Stomach smooth muscle (tissue), 2 donors: ENCODE measurements around the gene MCRIP2.

Experiments
- H3K27ac ChIP-seq: one replicate; pipeline ENCODE4 v1.7.0; 2013; ENCODE audit warnings: mild to moderate bottlenecking, low read length, inconsistent platforms
- H3K27me3 ChIP-seq, 2 donors: one replicate each; pipeline ENCODE4 v1.7.0; 2013; ENCODE audit warnings: low read length in 2 of 2; ENCODE audit not compliant: insufficient read depth in 2 of 2, control insufficient read depth in 1 of 2
- H3K36me3 ChIP-seq, 2 donors: one replicate each; pipeline ENCODE4 v1.7.0; 2013; ENCODE audit warnings: low read length in 2 of 2; ENCODE audit not compliant: control insufficient read depth in 2 of 2, insufficient read depth in 2 of 2
- H3K4me1 ChIP-seq: one replicate; pipeline ENCODE4 v1.7.0; 2013; ENCODE audit warnings: low read length; ENCODE audit not compliant: control insufficient read depth, insufficient read depth
- H3K4me3 ChIP-seq, 2 donors: one replicate each; pipeline ENCODE4 v1.7.0; 2013; ENCODE audit warnings: low read length in 2 of 2
- H3K9ac ChIP-seq, 2 donors: one replicate each; pipeline ENCODE4 v1.7.0; 2013; ENCODE audit warnings: low read length in 2 of 2, mild to moderate bottlenecking in 1 of 2
- H3K9me3 ChIP-seq, 2 donors: one replicate each; pipeline ENCODE4 v1.7.0; 2013; ENCODE audit warnings: low read length in 2 of 2; ENCODE audit not compliant: control insufficient read depth in 2 of 2
- donor health status: healthy.
- donor health status: Pancreatic carcinoma.

The MCRIP2 gene

GRCh38 chr16:673399-673991, 31.9 kb downstream of the MCRIP2 start:
- Histone ChIP-seq H3K27me3 (peaks cover 0 to 4% of the 10 kb centered on the region in 2 donors), H3K4me3 (no peak overlapping the region), H3K9me3 (no peaks in the 10 kb centered on the region), H3K36me3 (peaks cover 13 to 20% of the 10 kb centered on the region in 2 donors), H3K4me1 (peaks cover 27% of the 10 kb centered on the region), H3K9ac (no peak overlapping the region), H3K27ac (no peak overlapping the region)

GRCh38 chr16:674214-674881, 32.7 kb downstream of the MCRIP2 start:
- Histone ChIP-seq H3K36me3 (peaks cover 13 to 20% of the 10 kb centered on the region in 2 donors), H3K4me3 (no peak overlapping the region), H3K27me3 (peaks cover 0 to 4% of the 10 kb centered on the region in 2 donors), H3K9me3 (no peaks in the 10 kb centered on the region), H3K27ac (no peak overlapping the region), H3K4me1 (peaks cover 22% of the 10 kb centered on the region), H3K9ac (no peak overlapping the region)

GRCh38 chr16:674968-675883, 33.6 kb downstream of the MCRIP2 start, which contains the start of gene RHBDL1:
RHBDL1 (plus strand) TSS chr16:675671; CDS start chr16:675791, 120 bp downstream.
- Histone ChIP-seq H3K36me3 (peaks cover 11 to 13% of the 10 kb centered on the region in 2 donors), H3K9ac (peak within 1 kb of the TSS in 1 of 2 donors; percentile 38)

GRCh38 chr16:675884-676564, 34.4 kb downstream of the MCRIP2 start:
- H3K9me3 ChIP-seq: no peaks in the 10 kb centered on the region
- H3K27ac ChIP-seq: no peak overlapping the region
- H3K4me3 ChIP-seq: peak overlapping the region in 1 of 2 donors; percentile 68
- peaks cover 9 to 12% of the 10 kb centered on the region in 2 donors for H3K36me3 ChIP-seq
- H3K4me1 ChIP-seq: peaks cover 27% of the 10 kb centered on the region
- no peak overlapping the region for H3K9ac ChIP-seq
- H3K27me3 ChIP-seq: peaks cover 0 to 4% of the 10 kb centered on the region in 2 donors

More at GRCh38 chr16:674968-675883, 33.6 kb downstream of the MCRIP2 start, which contains the start of gene RHBDL1:
- Histone ChIP-seq H3K9me3 (no peaks in the 10 kb centered on the region), H3K27me3 (peaks cover 0 to 4% of the 10 kb centered on the region in 2 donors), H3K4me1 (peaks cover 23% of the 10 kb centered on the region), H3K27ac (no peak within 1 kb of the TSS), H3K4me3 (peak within 1 kb of the TSS in 1 of 2 donors; percentile 68)

GRCh38 chr16:676565-676902, 34.9 kb downstream of the MCRIP2 start:
- Histone ChIP-seq H3K4me3 (no peak overlapping the region), H3K27me3 (peaks cover 0 to 4% of the 10 kb centered on the region in 2 donors), H3K4me1 (peaks cover 32% of the 10 kb centered on the region), H3K9ac (no peak overlapping the region), H3K9me3 (no peaks in the 10 kb centered on the region), H3K36me3 (peaks cover 9 to 10% of the 10 kb centered on the region in 2 donors), H3K27ac (no peak overlapping the region)

- H3K4me1 ChIP-seq: peaks cover 36% of the 10 kb centered on the region
- H3K4me3 ChIP-seq: no peak overlapping the region
- H3K27ac ChIP-seq: no peak overlapping the region
- no peak overlapping the region for H3K9ac ChIP-seq
- H3K9me3 ChIP-seq: no peaks in the 10 kb centered on the region
- H3K27me3 ChIP-seq: peaks cover 0 to 4% of the 10 kb centered on the region in 2 donors
- H3K36me3 ChIP-seq: peaks cover 11 to 13% of the 10 kb centered on the region in 2 donors
Measured at GRCh38 chr16:676913-677312, 35.3 kb downstream of the MCRIP2 start.

- no peak overlapping the region for H3K27ac ChIP-seq
- no peak overlapping the region for H3K9ac ChIP-seq
- peaks cover 42% of the 10 kb centered on the region for H3K4me1 ChIP-seq
- H3K9me3 ChIP-seq: no peaks in the 10 kb centered on the region
- peaks cover 11 to 16% of the 10 kb centered on the region in 2 donors for H3K36me3 ChIP-seq
- no peak overlapping the region for H3K4me3 ChIP-seq
- peaks cover 0 to 4% of the 10 kb centered on the region in 2 donors for H3K27me3 ChIP-seq
Measured at GRCh38 chr16:677316-678190, 35.9 kb downstream of the MCRIP2 start.

GRCh38 chr16:678209-678857, 36.7 kb downstream of the MCRIP2 start:
- Histone ChIP-seq H3K4me3 (no peak overlapping the region), H3K27ac (no peak overlapping the region), H3K4me1 (peaks cover 50% of the 10 kb centered on the region), H3K9me3 (no peaks in the 10 kb centered on the region), H3K27me3 (peaks cover 0 to 4% of the 10 kb centered on the region in 2 donors), H3K9ac (no peak overlapping the region), H3K36me3 (peaks cover 12 to 17% of the 10 kb centered on the region in 2 donors)
